GM12801 (cell line): ENCODE results near the gene UBAP1L.

Source experiments
- TF ChIP-seq, protein P1 (sequence below): IDR thresholded peaks from one replicate; pipeline ENCODE4 v1.5.1; 2011; ENCODE audit warnings: control low read depth; ENCODE audit not compliant: insufficient read length; ENCODE audit errors: extremely low read depth

UBAP1L gene

DNA sequence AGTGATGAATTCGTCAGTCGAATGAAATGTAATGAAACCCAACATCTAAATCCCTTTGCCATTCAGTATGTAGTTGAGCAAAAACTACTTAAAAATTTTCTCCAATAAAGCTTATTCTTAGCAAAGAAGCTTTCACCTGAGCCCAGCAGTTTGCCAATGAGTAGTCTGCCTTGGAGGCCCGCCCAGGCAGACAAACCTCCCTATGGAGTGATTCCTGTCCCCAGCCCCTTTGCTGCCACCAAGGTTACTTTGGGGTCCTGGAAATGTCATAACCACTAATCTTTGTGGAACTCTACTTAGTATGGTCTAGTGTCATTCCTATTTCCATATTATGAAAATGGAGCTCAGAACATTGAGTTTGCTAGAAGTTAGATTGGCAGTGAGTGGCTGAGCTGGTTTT is 12.1 kb downstream of the UBAP1L start:
- TF ChIP-seq, protein P1, sequence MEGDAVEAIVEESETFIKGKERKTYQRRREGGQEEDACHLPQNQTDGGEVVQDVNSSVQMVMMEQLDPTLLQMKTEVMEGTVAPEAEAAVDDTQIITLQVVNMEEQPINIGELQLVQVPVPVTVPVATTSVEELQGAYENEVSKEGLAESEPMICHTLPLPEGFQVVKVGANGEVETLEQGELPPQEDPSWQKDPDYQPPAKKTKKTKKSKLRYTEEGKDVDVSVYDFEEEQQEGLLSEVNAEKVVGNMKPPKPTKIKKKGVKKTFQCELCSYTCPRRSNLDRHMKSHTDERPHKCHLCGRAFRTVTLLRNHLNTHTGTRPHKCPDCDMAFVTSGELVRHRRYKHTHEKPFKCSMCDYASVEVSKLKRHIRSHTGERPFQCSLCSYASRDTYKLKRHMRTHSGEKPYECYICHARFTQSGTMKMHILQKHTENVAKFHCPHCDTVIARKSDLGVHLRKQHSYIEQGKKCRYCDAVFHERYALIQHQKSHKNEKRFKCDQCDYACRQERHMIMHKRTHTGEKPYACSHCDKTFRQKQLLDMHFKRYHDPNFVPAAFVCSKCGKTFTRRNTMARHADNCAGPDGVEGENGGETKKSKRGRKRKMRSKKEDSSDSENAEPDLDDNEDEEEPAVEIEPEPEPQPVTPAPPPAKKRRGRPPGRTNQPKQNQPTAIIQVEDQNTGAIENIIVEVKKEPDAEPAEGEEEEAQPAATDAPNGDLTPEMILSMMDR, result no peak

DNA sequence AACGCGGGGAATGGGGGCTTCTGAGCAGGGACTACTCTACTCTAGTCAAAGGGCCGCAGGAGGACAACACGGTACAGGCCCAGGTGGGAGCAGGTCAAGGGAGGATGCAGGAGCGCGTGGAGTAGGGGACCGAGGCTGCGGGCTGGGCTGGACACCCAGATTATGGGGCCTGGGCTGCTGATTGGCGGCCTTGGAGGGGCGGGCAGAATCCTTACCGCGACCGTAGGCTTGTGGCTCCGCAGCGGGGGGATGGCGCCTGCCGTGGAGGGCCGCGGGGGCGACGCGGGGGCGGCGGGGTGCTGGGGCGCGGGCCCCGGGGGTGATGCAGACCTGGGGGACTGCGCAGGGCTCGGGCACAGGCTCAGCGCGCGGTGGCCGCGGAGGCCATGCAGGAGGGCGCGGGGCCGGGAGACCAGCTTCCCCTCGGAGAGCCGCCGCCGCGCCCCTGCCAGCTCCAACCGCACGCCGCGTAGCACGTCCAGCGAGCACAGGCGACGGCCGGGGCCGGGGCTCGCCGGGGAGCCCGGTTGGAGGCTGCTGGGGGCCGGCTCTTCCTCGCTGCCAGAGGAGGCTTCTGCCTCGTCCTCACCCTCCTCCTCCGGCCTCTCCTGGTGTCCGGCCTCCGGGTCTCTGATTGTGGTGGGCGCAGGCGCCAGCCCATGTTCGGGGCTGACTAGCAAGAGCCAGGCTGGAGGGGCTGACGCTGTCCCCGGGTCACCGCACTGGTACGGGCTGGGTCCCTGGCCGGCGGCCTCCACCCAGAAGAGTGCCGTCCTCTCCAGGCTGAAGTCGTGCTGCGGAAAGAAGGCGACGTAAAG is 12.9 kb downstream of the UBAP1L start:
- TF ChIP-seq, protein P1, result no peak

DNA sequence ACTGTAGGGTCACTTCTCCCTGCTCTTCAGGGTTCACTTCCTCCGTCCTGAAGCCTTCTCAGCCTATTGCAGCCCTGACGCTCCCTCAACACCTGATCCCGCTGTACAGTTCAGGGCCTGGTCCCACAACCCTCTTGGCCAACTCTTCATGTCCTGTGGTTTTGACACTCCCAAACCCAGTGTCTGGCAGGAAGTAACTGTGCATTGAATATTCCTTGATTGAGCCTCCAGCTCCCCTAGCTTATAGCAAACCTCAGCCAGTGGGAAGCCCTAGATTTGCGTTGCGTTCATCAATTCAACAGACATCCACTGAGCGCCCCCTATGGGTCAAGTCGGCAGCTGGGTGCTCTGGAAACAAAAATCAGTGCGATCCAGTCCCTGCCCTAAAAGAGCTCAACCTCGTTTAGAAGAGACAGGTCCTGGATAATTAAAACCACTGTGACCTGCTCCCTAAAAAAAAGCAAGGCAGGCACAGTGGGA is 13.5 kb downstream of the UBAP1L start:
- TF ChIP-seq, protein P1, result no peak

DNA sequence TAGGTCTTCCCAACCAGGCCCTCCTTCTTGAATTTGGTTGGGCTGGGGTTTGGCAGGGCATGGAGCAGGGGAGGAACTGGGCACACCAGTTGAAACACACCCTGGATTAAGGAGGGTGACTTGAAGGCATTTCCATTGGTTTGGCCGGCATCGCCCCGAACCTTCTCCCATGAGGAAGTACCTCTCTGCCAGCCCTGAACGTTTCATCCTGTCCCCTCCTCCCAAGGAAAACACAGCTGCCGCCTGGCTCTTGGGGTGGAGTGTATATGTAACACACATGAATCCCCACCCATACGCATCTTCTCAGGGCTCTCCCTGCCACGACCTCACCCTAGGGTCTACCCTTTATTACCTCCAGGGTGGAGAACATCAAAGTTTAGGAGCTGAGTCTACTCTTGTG is 14.6 kb downstream of the UBAP1L start:
- TF ChIP-seq, protein P1, result no peak

DNA sequence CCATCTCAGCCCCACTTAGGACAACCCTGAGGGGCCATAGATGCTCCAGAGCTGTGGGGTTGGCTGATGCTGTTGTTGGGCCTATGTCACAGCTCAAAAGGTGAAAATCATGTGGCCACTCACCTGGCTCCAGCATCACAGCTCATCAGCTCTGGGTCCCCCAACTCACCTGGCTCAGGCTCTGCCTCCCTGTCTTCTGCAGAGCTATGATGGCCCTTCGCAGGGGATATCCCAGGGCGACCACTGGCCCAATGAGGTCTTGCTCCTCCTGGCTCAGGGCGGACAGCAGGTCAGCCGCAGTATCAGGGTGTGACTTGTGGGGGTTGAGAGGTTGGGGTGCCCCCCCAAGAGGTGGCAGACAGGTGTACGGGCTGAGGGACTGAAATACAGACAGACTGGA is 15.7 kb downstream of the UBAP1L start:
- TF ChIP-seq, protein P1, result no peak

DNA sequence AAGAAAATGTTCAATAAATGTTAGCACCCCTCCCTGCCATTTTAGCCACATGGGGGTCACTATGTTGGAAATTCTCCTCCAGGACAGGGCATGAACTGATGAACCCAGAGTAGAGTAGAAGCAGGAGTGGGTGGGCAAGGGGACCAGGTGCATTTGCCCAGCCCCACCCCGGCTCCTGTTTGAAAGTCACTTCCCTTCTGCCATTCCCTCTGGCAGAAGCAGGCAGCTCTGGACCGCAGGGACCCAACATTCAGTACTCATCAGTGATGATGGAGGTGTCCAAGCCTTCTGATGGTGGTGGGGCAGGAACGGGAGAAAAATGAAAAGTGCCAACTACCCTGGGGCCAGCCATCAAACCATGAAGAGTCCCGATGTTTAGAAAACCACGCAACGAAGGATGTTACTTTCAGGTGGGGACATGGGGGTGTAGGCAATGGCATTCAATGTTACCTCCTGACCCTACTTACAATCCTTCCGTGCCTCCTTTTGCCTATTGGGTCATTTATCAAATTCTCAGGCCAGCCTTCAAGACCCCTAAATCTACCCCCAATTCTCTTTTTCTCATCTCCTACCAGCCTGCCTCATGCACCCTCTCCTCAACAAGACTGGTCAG is 17.2 kb downstream of the UBAP1L start:
- TF ChIP-seq, protein P1, result no peak

DNA sequence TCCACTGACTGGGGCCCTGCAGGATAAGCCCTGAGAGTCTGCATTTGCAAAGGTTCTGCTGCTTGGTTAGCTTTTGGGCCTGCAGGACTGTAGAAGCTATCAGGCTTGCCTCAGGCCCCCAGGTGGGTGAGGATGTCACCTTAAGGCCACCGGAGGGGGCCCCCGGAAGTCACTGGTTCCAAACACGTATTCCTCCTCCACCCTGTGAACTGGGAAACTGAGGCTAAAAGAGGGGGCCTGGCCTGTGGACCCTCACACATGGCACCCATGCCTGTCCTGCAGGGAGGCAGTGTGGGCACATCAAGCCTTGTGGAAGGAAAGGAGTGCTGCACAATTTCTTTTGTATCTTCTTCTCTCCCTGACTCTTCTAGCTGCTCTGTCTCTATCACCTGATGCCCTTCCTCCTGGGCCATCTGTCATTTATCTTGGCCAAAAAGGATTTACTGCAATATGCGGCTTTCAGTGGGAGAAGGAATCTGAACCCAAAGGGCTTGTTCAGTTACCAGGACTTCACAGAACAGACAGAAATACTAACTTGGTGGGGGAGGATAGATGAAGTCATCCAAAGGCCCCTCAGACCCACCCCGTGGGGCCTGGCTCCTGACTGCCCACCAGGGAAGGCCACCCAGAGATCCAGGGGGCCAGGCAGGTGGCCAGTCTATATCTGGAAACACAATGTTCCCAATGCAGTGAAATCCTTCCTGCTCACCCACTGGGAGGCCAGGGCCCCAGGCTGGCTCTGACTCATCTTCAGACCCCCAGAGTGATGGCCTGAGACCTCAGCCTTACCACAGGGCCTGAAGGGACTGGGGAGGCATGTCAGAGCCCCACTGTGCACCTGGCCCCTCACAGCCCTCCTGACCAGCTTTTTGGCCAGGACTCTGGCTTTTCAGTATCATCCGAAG is 18.3 kb downstream of the UBAP1L start:
- TF ChIP-seq, protein P1, result no peak
